Measurements from ENCODE around the gene ANKS1A. TPM values are rescaled to one million over a fixed set of nuclear protein-coding genes. Genes with fewer than 3 reads are reported as not detected.
A peak's percentile ranks its signal among the peaks of the same experiment; 100 is the strongest.

The ANKS1A gene
- total and polyA plus RNA-seq, 7 experiments from 2014 or later = 2.1 to 14.8 (median 9.6) TPM

DNA sequence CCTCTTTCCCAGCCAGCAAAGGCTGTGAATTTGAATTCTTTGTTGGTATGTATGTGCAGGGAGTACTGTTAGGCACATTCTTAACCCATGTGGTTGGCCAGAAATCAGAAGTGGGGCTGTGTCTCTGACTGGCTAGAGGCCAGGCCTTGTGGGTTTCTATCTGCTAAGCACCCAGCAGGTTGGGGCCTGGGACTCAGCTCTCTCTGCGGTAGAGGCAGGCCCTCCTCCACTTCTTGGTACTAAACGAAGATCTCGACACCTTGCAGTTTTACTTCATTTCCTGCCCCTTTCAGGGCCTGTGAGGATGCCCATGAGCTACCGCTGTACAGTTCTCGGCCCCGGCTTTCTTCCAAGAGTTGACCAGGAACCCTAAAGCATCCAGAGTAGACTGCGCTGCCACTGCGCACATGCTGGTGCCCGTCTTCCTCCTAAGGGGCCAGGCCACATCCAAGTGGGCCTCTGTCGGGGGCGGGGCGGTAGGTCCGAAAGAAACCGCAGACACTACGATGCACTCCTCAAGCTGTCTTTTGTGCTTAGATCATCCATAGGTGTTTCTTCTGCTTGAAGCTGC lies 201.0 kb downstream of the ANKS1A start:
- Histone ChIP-seq H3K36me3 (ENCODE audit: control insufficient read depth in 2 of 3, insufficient read depth in 3 of 3, low read length in 3 of 3) (peaks cover 0 to 49% (median 4%) of the 10 kb centered on the region in 3 experiments), H3K27me3 (ENCODE audit: control insufficient read depth in 2 of 2, insufficient read depth in 2 of 2, low read length in 2 of 2) (no peaks in the 10 kb centered on the region), H3K4me3 (ENCODE audit: low read length) (no peak overlapping the region), H3K9me3 (ENCODE audit: control insufficient read depth in 2 of 3, low read length in 3 of 3) (no peaks in the 10 kb centered on the region), H3K4me1 (ENCODE audit: control insufficient read depth in 2 of 2, insufficient read depth in 2 of 2, low read length in 2 of 2) (no peaks in the 10 kb centered on the region), H3K27ac (ENCODE audit: low read depth, low read length) (no peak overlapping the region)
- H3K4me3 Mint-ChIP-seq = no peak overlapping the region
- no peaks in the 10 kb centered on the region for H3K9me3 Mint-ChIP-seq
- peaks cover 0 to 5% (median 0%) of the 10 kb centered on the region in 5 donors for H3K27me3 Mint-ChIP-seq
- H3K36me3 Mint-ChIP-seq = peaks cover 0 to 42% (median 11%) of the 10 kb centered on the region in 5 donors
- H3K27ac Mint-ChIP-seq = peak overlapping the region in 1 of 9 donors; percentile 23
- ChIA-PET POLR2A (no interaction called here), CTCF (no interaction called here)
- DNase-seq (no peak), ATAC-seq (no peak)
- intact Hi-C loops (cut with micrococcal nuclease) = no loop called here
- H3K4me1 Mint-ChIP-seq = no peaks in the 10 kb centered on the region

DNA sequence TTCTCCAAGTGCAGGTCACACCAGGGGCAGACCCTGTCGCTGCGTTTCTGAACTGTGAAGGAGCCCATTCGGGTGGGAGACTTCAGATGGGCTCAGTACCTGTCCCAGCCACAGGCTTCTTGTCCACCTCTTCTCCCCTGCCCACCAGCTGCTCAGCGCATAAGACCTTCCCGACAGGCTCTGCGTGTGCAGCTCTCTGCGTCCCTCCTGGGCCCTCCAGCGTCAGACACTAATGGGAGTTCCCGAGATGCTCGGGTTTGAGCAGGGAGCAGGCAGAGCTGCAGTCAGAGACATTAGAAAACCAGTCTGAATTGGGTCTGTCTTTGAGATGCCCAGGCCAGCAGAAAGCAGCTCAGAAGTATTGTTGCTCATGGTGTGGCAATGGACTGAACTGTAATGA lies 201.7 kb downstream of the ANKS1A start:
- intact Hi-C loops (cut with micrococcal nuclease) = no loop called here
- Mint-ChIP-seq H3K27ac (no peak overlapping the region), H3K27me3 (peaks cover 0 to 11% (median 0%) of the 10 kb centered on the region in 5 donors), H3K36me3 (peaks cover 0 to 37% (median 11%) of the 10 kb centered on the region in 5 donors), H3K9me3 (no peaks in the 10 kb centered on the region), H3K4me1 (no peaks in the 10 kb centered on the region), H3K4me3 (no peak overlapping the region)
- H3K27ac ChIP-seq (ENCODE audit: low read depth, low read length) = no peak overlapping the region
- H3K4me3 ChIP-seq (ENCODE audit: low read length) = no peak overlapping the region
- H3K27me3 ChIP-seq (ENCODE audit: control insufficient read depth in 2 of 2, insufficient read depth in 2 of 2, low read length in 2 of 2) = no peaks in the 10 kb centered on the region
- ATAC-seq (no peak), DNase-seq (no peak)
- H3K9me3 ChIP-seq (ENCODE audit: control insufficient read depth in 2 of 3, low read length in 3 of 3) = no peaks in the 10 kb centered on the region
- H3K36me3 ChIP-seq (ENCODE audit: control insufficient read depth in 2 of 3, insufficient read depth in 3 of 3, low read length in 3 of 3) = peaks cover 0 to 42% (median 4%) of the 10 kb centered on the region in 3 experiments
- POLR2A ChIA-PET = no interaction called here
- CTCF ChIA-PET = no interaction called here
- H3K4me1 ChIP-seq (ENCODE audit: control insufficient read depth in 2 of 2, insufficient read depth in 2 of 2, low read length in 2 of 2) = no peaks in the 10 kb centered on the region

DNA sequence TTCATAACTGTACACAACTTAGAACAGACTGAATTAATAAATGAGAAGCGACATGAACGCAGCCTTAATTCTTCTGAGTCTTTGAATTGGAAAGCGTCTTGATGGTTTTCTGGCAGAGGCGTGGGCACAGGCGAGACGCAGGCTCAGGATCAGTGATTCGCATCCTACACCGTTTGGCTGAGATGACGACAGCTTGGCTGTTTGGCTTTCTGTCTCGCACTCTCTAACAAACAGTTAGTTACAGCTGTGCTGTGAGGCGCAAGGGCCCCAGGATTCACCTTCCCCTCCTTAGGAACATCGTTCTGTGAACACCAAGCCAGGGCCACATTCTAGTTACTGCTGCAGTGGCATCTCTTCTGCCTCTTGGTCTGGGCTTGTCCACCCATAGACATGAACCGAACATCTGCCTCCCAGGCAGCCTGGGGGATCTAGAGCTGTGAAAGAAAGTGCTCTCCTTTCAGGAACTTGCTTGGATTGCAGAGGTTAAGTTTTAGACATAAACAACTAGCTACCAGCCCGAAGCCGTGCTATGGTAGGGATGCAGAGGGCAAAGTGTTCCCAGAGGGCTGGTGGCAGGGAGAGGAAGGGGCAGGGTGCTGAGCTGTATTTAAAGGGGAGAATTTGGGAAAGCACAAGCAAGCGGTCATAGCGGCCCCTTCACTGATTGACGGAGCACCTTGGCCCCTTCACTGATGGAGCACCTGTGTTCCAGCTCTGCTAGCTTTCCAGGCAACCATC lies 202.5 kb downstream of the ANKS1A start:
- ATAC-seq (no peak), DNase-seq (no peak)
- no peaks in the 10 kb centered on the region for H3K4me1 ChIP-seq (ENCODE audit: control insufficient read depth in 2 of 2, insufficient read depth in 2 of 2, low read length in 2 of 2)
- H3K9me3 ChIP-seq (ENCODE audit: control insufficient read depth in 2 of 3, low read length in 3 of 3) = no peaks in the 10 kb centered on the region
- H3K36me3 Mint-ChIP-seq = peaks cover 0 to 30% (median 7%) of the 10 kb centered on the region in 5 donors
- H3K27ac Mint-ChIP-seq = no peak overlapping the region
- H3K27me3 Mint-ChIP-seq = peaks cover 0 to 17% (median 0%) of the 10 kb centered on the region in 5 donors
- H3K4me3 ChIP-seq (ENCODE audit: low read length) = no peak overlapping the region
- intact Hi-C loops (cut with micrococcal nuclease) = no loop called here
- POLR2A ChIA-PET = no interaction called here
- H3K4me1 Mint-ChIP-seq = no peaks in the 10 kb centered on the region
- H3K36me3 ChIP-seq (ENCODE audit: control insufficient read depth in 2 of 3, insufficient read depth in 3 of 3, low read length in 3 of 3) = peaks cover 0 to 34% (median 4%) of the 10 kb centered on the region in 3 experiments
- no peaks in the 10 kb centered on the region for H3K9me3 Mint-ChIP-seq
- CTCF ChIA-PET = no interaction called here
- H3K27me3 ChIP-seq (ENCODE audit: control insufficient read depth in 2 of 2, insufficient read depth in 2 of 2, low read length in 2 of 2) = no peaks in the 10 kb centered on the region
- H3K27ac ChIP-seq (ENCODE audit: low read depth, low read length) = no peak overlapping the region
- H3K4me3 Mint-ChIP-seq = no peak overlapping the region

DNA sequence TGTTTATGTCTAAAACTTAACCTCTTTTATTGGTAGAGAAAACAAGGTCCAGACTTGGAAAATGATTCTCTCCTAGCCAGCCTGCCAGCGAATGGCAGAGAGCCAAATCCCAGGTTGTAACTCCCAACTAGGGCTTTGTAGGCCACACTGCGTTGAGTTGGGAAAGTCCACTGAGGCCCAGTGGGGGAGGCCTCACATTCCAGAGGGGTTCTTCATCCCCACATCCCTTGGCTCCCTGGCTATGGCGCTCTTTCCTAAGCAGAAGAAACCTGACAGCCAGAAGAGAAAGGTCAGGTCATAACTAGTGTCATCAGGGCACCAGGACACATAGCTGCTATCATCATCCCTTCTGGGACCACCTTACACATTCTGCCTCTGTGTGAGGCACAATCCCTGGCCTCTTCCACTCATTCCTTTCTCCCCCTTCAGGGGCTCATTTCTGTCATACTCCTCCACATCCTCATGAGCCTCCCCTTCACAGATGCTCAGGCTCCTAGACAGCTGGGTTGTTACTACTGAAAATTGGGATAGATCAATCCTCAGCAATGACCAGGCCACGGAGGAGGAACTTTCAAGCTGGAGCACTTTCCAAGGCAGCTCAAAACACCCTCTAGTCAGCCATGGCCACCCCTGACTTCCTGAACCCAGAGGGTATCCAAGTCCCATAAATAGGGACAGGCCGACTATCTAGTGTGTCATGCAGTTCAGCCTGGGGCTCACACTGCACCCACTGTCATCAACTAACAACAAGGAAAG lies 203.5 kb downstream of the ANKS1A start:
- Histone ChIP-seq H3K4me1 (ENCODE audit: control insufficient read depth in 2 of 2, insufficient read depth in 2 of 2, low read length in 2 of 2) (no peaks in the 10 kb centered on the region), H3K27me3 (ENCODE audit: control insufficient read depth in 2 of 2, insufficient read depth in 2 of 2, low read length in 2 of 2) (no peaks in the 10 kb centered on the region), H3K36me3 (ENCODE audit: control insufficient read depth in 2 of 3, insufficient read depth in 3 of 3, low read length in 3 of 3) (peaks cover 0 to 23% (median 4%) of the 10 kb centered on the region in 3 experiments), H3K4me3 (ENCODE audit: low read length) (no peak overlapping the region), H3K9me3 (ENCODE audit: control insufficient read depth in 2 of 3, low read length in 3 of 3) (no peaks in the 10 kb centered on the region), H3K27ac (ENCODE audit: low read depth, low read length) (no peak overlapping the region)
- peaks cover 0 to 23% (median 2%) of the 10 kb centered on the region in 5 donors for H3K36me3 Mint-ChIP-seq
- ChIA-PET POLR2A (no interaction called here), CTCF (interaction anchor here (1.0 kb wide), 1 partner anchor 9 kb away, joined by 4 read pairs; no protein-coding TSS in a partner anchor)
- H3K4me1 Mint-ChIP-seq = no peaks in the 10 kb centered on the region
- ATAC-seq (no peak), DNase-seq (no peak)
- no peaks in the 10 kb centered on the region for H3K9me3 Mint-ChIP-seq
- no peak overlapping the region for H3K4me3 Mint-ChIP-seq
- intact Hi-C loops (cut with micrococcal nuclease) = no loop called here
- peaks cover 0 to 25% (median 0%) of the 10 kb centered on the region in 5 donors for H3K27me3 Mint-ChIP-seq
- H3K27ac Mint-ChIP-seq = no peak overlapping the region

DNA sequence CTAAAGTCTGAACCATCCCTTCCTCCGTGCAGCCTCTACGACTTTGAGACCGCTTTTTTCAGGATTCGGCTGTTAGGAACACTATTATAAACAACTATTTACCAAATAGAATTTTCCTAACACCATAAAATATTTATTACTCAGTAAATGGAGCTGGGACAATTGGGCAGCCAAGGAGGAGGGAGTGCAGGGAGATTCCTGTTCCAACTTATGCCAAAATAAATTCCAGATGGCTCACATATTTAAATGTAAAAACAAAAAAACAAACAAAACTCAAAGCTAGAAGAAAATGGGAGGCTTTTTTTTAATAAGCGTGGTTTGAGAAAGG lies 204.0 kb downstream of the ANKS1A start:
- H3K4me3 ChIP-seq (ENCODE audit: low read length) = no peak overlapping the region
- H3K36me3 Mint-ChIP-seq = peaks cover 0 to 17% (median 0%) of the 10 kb centered on the region in 5 donors
- no peaks in the 10 kb centered on the region for H3K4me1 Mint-ChIP-seq
- H3K27me3 Mint-ChIP-seq = peaks cover 0 to 28% (median 0%) of the 10 kb centered on the region in 5 donors
- ChIA-PET POLR2A (no interaction called here), CTCF (interaction anchor here (1.0 kb wide), 1 partner anchor 10 kb away, joined by 4 read pairs; no protein-coding TSS in a partner anchor)
- no peak overlapping the region for H3K27ac ChIP-seq (ENCODE audit: low read depth, low read length)
- H3K36me3 ChIP-seq (ENCODE audit: control insufficient read depth in 2 of 3, insufficient read depth in 3 of 3, low read length in 3 of 3) = peaks cover 0 to 18% (median 4%) of the 10 kb centered on the region in 3 experiments
- H3K9me3 Mint-ChIP-seq = no peaks in the 10 kb centered on the region
- ATAC-seq (no peak), DNase-seq (no peak)
- H3K4me1 ChIP-seq (ENCODE audit: control insufficient read depth in 2 of 2, insufficient read depth in 2 of 2, low read length in 2 of 2) = no peaks in the 10 kb centered on the region
- no peaks in the 10 kb centered on the region for H3K9me3 ChIP-seq (ENCODE audit: control insufficient read depth in 2 of 3, low read length in 3 of 3)
- H3K4me3 Mint-ChIP-seq = no peak overlapping the region
- no peak overlapping the region for H3K27ac Mint-ChIP-seq
- intact Hi-C loops (cut with micrococcal nuclease) = no loop called here
- no peaks in the 10 kb centered on the region for H3K27me3 ChIP-seq (ENCODE audit: control insufficient read depth in 2 of 2, insufficient read depth in 2 of 2, low read length in 2 of 2)

DNA sequence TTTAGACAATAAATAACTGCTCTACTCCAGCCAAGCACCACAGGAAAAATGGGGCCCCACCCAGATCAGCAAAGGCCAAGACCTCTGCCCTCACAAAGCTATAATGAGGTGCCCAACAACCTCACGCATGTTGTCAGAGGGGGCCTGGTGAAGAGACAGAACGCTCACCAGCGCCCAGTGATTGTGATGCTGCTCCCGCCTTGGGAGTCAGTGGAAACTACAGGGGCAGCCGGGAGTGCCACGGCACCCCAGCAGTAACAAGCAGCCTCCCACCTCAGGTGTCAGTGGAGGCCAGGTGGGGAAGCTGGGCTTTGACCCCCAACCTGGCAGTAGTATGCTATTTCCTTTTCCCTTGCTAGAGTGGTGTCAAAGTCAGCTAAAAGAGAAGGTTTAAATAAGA lies 204.7 kb downstream of the ANKS1A start:
- H3K4me1 Mint-ChIP-seq = no peaks in the 10 kb centered on the region
- no peak for ATAC-seq
- no peaks in the 10 kb centered on the region for H3K9me3 ChIP-seq (ENCODE audit: control insufficient read depth in 2 of 3, low read length in 3 of 3)

More for the DNA sequence above, 204.7 kb downstream of the ANKS1A start:
- Mint-ChIP-seq H3K36me3 (peaks cover 0 to 10% (median 0%) of the 10 kb centered on the region in 5 donors), H3K4me3 (no peak overlapping the region), H3K27me3 (peaks cover 0 to 30% (median 0%) of the 10 kb centered on the region in 5 donors), H3K9me3 (no peaks in the 10 kb centered on the region), H3K27ac (no peak overlapping the region)
- H3K36me3 ChIP-seq (ENCODE audit: control insufficient read depth in 2 of 3, insufficient read depth in 3 of 3, low read length in 3 of 3) = peaks cover 0 to 12% (median 4%) of the 10 kb centered on the region in 3 experiments
- H3K4me3 ChIP-seq (ENCODE audit: low read length) = no peak overlapping the region
- no peak overlapping the region for H3K27ac ChIP-seq (ENCODE audit: low read depth, low read length)
- POLR2A ChIA-PET = no interaction called here
- CTCF ChIA-PET = interaction anchor here (1.0 kb wide), 1 partner anchor 10 kb away, joined by 4 read pairs; no protein-coding TSS in a partner anchor
- no peaks in the 10 kb centered on the region for H3K27me3 ChIP-seq (ENCODE audit: control insufficient read depth in 2 of 2, insufficient read depth in 2 of 2, low read length in 2 of 2)
- no peaks in the 10 kb centered on the region for H3K4me1 ChIP-seq (ENCODE audit: control insufficient read depth in 2 of 2, insufficient read depth in 2 of 2, low read length in 2 of 2)
- intact Hi-C loops (cut with micrococcal nuclease) = no loop called here
- DNase-seq = no peak
